Central memory CD8-positive, alpha-beta T cell (primary cell): ENCODE measurements around the gene LHFPL3.

Experiments
- ATAC-seq: fragments of 150-1000 bp; cut with Tn5 transposase; replicated peaks from 2 replicates; pipeline ENCODE4 v1.10.0; 2022; ENCODE audit warnings: mild to moderate bottlenecking, moderate FRiP score, moderate number of reproducible peaks; ENCODE audit not compliant: poor library complexity, severe bottlenecking; ENCODE audit errors: extremely low read depth
- DNase-seq, 2 donors: peaks; one replicate each; pipeline ENCODE4 v3.0.0; 2021; ENCODE audit warnings: low spot score in 2 of 2
- H3K27ac Mint-ChIP-seq: one replicate; pipeline ENCODE4 v1.8.0; 2022; ENCODE audit warnings: low read depth, mild to moderate bottlenecking, moderate library complexity, mixed read lengths
- H3K27me3 Mint-ChIP-seq: one replicate; pipeline ENCODE4 v1.8.0; 2022; ENCODE audit warnings: mixed read lengths
- H3K36me3 Mint-ChIP-seq: one replicate; pipeline ENCODE4 v1.8.0; 2022; ENCODE audit warnings: mild to moderate bottlenecking, moderate library complexity, mixed read lengths; ENCODE audit not compliant: insufficient read depth
- H3K4me1 Mint-ChIP-seq: one replicate; pipeline ENCODE4 v1.8.0; 2022; ENCODE audit warnings: mixed read lengths
- H3K4me3 Mint-ChIP-seq: one replicate; pipeline ENCODE4 v1.8.0; 2022; ENCODE audit warnings: mild to moderate bottlenecking, moderate library complexity, mixed read lengths
- H3K9me3 Mint-ChIP-seq: one replicate; pipeline ENCODE4 v1.8.0; 2022; ENCODE audit warnings: mixed read lengths

The LHFPL3 gene

DNA sequence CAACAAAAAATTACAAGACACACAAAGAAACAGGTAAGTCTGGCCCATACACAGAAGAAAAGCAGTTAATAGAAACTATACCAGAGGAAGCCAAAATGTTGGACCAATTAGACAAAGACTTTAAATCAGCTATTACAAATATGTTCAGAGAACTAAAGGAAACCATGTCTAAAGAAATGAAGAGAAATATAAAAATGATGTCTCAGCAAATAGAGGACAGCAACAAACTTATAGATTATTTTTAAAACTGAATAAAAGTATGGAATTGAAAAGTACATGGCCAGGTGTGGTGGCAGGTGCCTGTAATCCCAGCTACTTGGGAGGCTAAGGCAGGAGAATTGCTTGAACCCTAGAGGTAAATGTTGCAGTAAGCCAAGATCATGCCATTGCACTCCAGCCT is 58.5 kb downstream of the LHFPL3 start:
- no peaks in the 10 kb centered on the region for H3K4me1 Mint-ChIP-seq
- no peaks in the 10 kb centered on the region for H3K36me3 Mint-ChIP-seq

DNA sequence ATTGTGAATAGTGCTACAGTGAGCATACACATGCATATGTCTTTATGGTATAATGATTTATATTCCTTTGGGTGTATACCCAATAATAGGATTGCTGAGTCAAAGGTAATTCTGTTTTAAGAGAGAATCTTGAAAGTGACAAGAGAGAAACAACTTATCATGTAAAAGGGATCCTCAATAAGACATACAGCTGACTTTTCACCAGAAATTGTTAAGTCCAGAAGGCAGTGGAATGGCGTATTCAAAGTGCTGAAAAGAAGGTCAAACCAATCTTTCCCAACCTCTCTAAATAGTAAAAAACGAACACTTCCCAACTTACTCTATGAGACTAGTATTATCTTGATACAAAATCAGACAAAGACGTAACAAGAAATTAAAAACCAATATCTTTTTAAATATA is 59.8 kb downstream of the LHFPL3 start:
- DNase-seq, result no peak
- H3K36me3 Mint-ChIP-seq, result no peaks in the 10 kb centered on the region
- no peak overlapping the region for H3K4me3 Mint-ChIP-seq
- H3K4me1 Mint-ChIP-seq, result no peaks in the 10 kb centered on the region
- ATAC-seq, result no peak
- no peak overlapping the region for H3K27ac Mint-ChIP-seq
- no peaks in the 10 kb centered on the region for H3K9me3 Mint-ChIP-seq
- no peaks in the 10 kb centered on the region for H3K27me3 Mint-ChIP-seq

More for the DNA sequence above, 58.5 kb downstream of the LHFPL3 start:
- DNase-seq, result no peak
- no peaks in the 10 kb centered on the region for H3K9me3 Mint-ChIP-seq
- H3K27ac Mint-ChIP-seq, result no peak overlapping the region
- H3K4me3 Mint-ChIP-seq, result no peak overlapping the region
- ATAC-seq, result no peak
- no peaks in the 10 kb centered on the region for H3K27me3 Mint-ChIP-seq

DNA sequence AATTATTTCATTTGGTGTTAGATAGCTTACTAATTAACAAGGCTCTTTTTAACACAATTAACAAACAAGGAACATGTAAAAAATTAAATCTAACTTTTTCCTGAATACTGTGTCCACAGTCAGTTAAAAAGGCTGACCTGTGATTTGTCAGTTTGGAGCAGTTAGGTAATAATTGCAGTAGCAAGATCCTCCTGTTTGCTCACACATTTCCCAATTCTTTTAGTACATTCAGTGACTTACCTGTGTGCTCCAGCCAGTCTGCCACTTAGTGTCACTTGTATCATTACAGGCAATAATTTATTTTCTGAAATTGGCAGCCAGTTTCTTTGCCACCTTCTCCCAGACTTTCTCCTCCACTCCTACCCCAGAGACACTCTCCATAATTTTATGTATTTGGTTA is 66.8 kb downstream of the LHFPL3 start:
- no peaks in the 10 kb centered on the region for H3K9me3 Mint-ChIP-seq
- ATAC-seq (no peak), DNase-seq (no peak)
- no peak overlapping the region for H3K4me3 Mint-ChIP-seq
- no peak overlapping the region for H3K27ac Mint-ChIP-seq
- H3K27me3 Mint-ChIP-seq, result peaks cover 24% of the 10 kb centered on the region
- H3K36me3 Mint-ChIP-seq, result no peaks in the 10 kb centered on the region
- no peaks in the 10 kb centered on the region for H3K4me1 Mint-ChIP-seq

DNA sequence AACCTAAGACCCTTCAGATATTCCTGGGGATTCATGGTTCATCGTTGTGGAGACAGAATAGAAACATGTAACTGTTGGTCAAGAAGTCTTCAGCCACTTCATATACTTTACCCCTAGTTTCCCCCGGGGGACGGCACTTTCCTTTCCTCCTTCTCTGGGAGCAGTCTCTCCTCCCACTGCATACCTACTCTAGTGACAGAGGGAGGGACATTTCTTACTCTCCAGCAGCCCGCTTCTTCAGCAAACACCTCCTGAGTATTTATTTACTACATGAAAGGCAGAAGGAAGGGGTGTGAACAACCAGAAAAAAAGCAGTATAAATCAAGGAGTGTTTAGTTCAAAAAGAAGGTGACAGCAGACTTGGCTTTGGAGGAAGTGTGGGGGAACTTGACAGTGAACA is 69.0 kb downstream of the LHFPL3 start:
- Mint-ChIP-seq H3K27ac (no peak overlapping the region), H3K36me3 (no peaks in the 10 kb centered on the region), H3K27me3 (peaks cover 24% of the 10 kb centered on the region), H3K9me3 (no peaks in the 10 kb centered on the region), H3K4me1 (no peaks in the 10 kb centered on the region), H3K4me3 (no peak overlapping the region)
- ATAC-seq, result no peak
- DNase-seq, result no peak

DNA sequence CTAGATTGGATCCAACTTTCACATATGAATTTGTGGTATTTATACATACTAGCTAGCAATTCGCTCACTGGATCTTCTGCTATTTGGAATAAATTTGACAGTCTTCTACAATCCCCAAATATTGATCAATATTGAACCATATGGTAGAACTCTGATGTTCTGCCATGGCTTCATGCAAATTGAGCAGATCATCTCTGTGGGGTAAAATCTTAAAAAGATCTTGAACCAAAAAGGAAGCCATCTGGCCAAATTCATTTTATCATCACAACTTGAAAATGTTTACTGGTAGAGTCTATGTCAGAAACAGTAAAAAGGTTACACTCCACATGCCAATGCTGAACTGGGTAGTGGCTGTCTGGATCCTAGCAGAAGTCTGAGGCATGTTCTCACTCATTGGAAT is 80.0 kb downstream of the LHFPL3 start:
- no peaks in the 10 kb centered on the region for H3K4me1 Mint-ChIP-seq
- DNase-seq (no peak), ATAC-seq (no peak)
- no peaks in the 10 kb centered on the region for H3K36me3 Mint-ChIP-seq
- H3K4me3 Mint-ChIP-seq, result no peak overlapping the region
- H3K27ac Mint-ChIP-seq, result no peak overlapping the region
- H3K27me3 Mint-ChIP-seq, result no peaks in the 10 kb centered on the region
- H3K9me3 Mint-ChIP-seq, result peaks cover 7% of the 10 kb centered on the region

DNA sequence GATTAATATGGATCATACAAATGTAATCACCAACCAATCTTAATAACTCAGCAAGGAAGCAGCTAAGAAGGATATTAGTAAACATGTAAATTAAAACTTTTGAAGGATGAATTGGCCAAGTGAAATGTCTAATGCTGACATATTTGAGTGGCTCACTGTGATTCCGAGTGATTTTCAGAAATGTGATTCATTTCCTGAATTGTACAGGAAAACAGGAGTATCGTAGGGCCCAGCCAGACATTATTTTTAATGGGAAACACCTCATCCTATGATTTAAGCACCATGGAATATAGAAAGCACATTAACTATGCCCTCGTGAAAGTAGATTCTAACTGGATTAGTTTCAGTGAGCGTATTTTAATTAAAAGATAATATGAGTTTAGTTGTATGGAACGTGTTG is 82.3 kb downstream of the LHFPL3 start:
- H3K4me3 Mint-ChIP-seq, result no peak overlapping the region
- peaks cover 7% of the 10 kb centered on the region for H3K9me3 Mint-ChIP-seq
- H3K4me1 Mint-ChIP-seq, result no peaks in the 10 kb centered on the region
- DNase-seq, result no peak
- no peaks in the 10 kb centered on the region for H3K36me3 Mint-ChIP-seq
- H3K27me3 Mint-ChIP-seq, result no peaks in the 10 kb centered on the region
- H3K27ac Mint-ChIP-seq, result no peak overlapping the region
- ATAC-seq, result no peak

DNA sequence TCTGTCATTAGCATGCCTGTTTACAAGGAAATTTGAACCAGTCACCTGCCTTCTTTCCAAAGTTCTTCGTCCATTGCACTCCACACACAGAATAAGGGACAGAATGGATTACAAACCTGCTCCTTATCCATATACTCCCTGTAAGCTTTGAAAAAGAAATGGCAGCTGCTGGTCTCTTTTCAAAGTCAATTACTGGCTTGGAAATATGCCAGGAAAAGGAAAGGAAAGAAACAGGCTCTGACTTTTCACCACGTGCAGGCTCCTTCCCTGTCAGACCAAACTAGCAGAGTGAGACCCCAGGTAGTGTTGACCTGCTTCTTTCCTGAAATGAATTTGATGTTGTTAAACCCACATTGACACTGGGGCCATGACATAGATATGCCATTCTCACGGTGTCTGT is 84.5 kb downstream of the LHFPL3 start:
- DNase-seq (no peak), ATAC-seq (no peak)
- no peaks in the 10 kb centered on the region for H3K4me1 Mint-ChIP-seq
- no peak overlapping the region for H3K4me3 Mint-ChIP-seq
- no peaks in the 10 kb centered on the region for H3K27me3 Mint-ChIP-seq
- peaks cover 4% of the 10 kb centered on the region for H3K9me3 Mint-ChIP-seq
- H3K36me3 Mint-ChIP-seq, result no peaks in the 10 kb centered on the region
- H3K27ac Mint-ChIP-seq, result no peak overlapping the region

DNA sequence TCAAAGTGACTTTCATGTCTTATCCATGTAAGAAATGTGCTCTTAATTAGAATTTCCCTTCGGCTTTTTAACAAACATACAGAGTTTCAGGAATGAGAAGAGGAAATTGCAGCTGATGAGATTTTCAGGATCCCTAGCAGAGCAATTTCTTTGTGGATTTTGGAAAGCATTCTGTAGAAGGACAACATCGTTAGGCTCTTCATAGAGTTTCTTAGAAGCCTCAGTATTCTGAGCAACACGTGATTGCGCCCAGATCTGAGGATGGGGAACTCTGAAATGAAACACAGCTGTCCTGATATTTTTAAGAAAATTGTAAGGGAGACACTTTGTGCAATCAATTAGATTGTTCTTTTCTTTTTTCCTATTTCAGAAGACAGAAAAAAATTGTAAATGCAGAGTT is 85.8 kb downstream of the LHFPL3 start:
- Mint-ChIP-seq H3K27ac (no peak overlapping the region), H3K9me3 (no peaks in the 10 kb centered on the region)

DNA sequence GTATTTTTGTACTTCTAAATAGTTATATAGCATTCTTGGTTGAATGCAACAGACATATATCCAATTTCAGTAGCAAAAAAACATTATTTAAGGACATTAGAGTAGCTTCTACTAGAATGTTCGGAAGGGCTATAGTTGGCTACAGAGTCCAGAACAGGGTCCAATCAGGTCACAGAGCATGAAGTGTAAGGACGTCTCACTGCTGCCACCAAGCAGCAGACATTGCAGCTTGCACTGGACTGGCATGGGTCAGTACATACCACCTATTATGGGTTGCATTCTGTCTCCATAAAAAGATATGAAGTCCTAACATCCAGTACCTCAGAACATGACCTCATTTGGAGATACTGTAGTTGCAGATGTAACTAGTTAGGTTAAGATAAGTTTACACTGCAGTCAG is 87.3 kb downstream of the LHFPL3 start:
- ATAC-seq (no peak), DNase-seq (no peak)
- Mint-ChIP-seq H3K27me3 (no peaks in the 10 kb centered on the region), H3K4me1 (no peaks in the 10 kb centered on the region), H3K36me3 (no peaks in the 10 kb centered on the region), H3K4me3 (no peak overlapping the region), H3K9me3 (no peaks in the 10 kb centered on the region), H3K27ac (no peak overlapping the region)

More for the DNA sequence above, 85.8 kb downstream of the LHFPL3 start:
- ATAC-seq (no peak), DNase-seq (no peak)
- no peaks in the 10 kb centered on the region for H3K4me1 Mint-ChIP-seq
- H3K36me3 Mint-ChIP-seq, result no peaks in the 10 kb centered on the region
- H3K27me3 Mint-ChIP-seq, result no peaks in the 10 kb centered on the region
- H3K4me3 Mint-ChIP-seq, result no peak overlapping the region

DNA sequence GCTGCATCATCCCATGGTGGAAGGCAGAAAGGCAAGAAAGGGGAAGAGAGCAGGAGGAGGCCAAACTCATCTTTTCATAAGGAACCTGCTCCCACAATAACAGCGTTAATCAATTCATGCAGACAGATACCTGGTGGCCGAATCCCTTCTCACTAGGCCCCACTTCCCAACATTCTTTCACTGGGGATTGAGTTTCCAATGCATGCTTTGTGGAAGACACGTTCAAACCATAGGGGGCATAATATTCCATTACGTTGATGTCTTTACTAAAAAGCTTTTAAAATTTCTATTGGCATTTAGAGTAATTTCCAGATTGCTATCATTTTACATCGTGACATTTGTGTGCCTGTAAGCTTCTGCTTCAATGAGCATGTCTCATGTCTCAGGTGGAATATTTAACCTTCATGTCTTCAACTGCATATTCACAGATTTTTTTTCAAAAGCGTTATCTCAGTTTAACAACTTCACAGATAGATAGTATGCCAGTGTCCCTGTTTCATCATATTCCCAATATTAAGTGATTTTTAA is 88.5 kb downstream of the LHFPL3 start:
- ATAC-seq (no peak), DNase-seq (no peak)
- H3K36me3 Mint-ChIP-seq, result no peaks in the 10 kb centered on the region
- H3K9me3 Mint-ChIP-seq, result no peaks in the 10 kb centered on the region
- no peaks in the 10 kb centered on the region for H3K4me1 Mint-ChIP-seq
- H3K27me3 Mint-ChIP-seq, result no peaks in the 10 kb centered on the region
- H3K4me3 Mint-ChIP-seq, result no peak overlapping the region
- H3K27ac Mint-ChIP-seq, result no peak overlapping the region

DNA sequence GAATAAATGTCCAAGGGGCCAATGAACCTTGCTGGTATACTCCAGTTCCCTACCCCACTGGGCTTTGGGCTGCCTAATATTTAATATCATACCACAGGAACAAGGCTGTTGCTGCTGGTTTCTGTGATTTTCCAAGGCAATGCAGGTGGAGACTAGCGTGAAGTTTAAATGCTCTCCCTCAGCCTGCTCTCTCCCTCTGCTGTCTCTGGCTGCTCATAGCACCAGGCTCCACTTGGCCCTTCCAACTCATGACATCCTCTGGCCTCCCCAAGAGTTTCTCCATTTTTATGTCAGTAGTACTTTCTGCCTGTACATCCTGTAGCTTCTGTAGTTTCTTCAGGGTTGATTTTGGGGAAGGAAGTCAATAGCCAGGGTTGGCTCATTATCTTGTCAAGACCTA is 103.5 kb downstream of the LHFPL3 start:
- Mint-ChIP-seq H3K36me3 (no peaks in the 10 kb centered on the region), H3K27me3 (peaks cover 10% of the 10 kb centered on the region), H3K4me1 (no peaks in the 10 kb centered on the region), H3K9me3 (peaks cover 6% of the 10 kb centered on the region), H3K27ac (no peak overlapping the region), H3K4me3 (no peak overlapping the region)
- DNase-seq (no peak), ATAC-seq (no peak)

DNA sequence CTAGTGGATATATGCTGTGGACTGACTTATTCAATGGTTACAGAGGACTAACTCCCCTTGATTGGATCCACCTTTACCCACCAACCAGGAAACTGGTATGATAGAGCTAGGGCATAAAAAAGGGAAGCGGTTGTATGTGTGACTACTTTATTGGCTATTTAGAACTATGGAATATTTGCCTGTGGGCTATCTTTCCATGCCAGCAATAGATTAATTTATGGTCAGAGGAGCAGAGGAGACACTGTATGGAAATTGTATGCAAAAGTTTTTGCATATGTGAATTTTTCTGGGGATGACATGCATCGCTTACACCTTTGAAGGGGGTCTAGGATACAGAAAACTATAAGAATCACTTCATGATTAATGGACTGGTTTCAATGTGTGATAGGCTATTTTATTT is 105.7 kb downstream of the LHFPL3 start:
- no peak overlapping the region for H3K4me3 Mint-ChIP-seq
- no peak for DNase-seq
- no peak overlapping the region for H3K27ac Mint-ChIP-seq
- peaks cover 10% of the 10 kb centered on the region for H3K27me3 Mint-ChIP-seq
- ATAC-seq, result no peak
- H3K9me3 Mint-ChIP-seq, result peaks cover 6% of the 10 kb centered on the region
- no peaks in the 10 kb centered on the region for H3K36me3 Mint-ChIP-seq
- H3K4me1 Mint-ChIP-seq, result no peaks in the 10 kb centered on the region

DNA sequence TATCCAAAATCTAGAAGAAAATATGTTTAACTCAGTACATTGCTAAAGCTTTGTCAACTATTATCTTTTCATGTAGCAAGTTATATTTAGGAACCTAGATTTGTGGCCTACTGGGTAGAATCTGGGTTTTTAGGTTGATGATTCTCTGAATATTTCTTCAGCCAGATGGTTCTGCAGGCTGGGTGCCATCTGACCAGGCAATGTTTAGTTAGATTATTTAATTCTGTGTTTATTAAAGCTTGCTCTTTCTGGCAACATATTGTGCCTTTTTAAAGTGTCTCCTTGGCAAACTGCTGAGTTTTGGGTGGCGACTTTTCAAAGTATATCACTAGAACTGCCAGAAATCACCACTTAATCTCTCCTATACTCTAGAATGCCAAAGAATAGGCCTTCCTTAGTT is 114.1 kb downstream of the LHFPL3 start:
- DNase-seq, result no peak
- H3K4me3 Mint-ChIP-seq, result no peak overlapping the region
- ATAC-seq, result no peak
- H3K36me3 Mint-ChIP-seq, result no peaks in the 10 kb centered on the region
- H3K4me1 Mint-ChIP-seq, result no peaks in the 10 kb centered on the region
- no peaks in the 10 kb centered on the region for H3K27me3 Mint-ChIP-seq
- no peak overlapping the region for H3K27ac Mint-ChIP-seq
- no peaks in the 10 kb centered on the region for H3K9me3 Mint-ChIP-seq

DNA sequence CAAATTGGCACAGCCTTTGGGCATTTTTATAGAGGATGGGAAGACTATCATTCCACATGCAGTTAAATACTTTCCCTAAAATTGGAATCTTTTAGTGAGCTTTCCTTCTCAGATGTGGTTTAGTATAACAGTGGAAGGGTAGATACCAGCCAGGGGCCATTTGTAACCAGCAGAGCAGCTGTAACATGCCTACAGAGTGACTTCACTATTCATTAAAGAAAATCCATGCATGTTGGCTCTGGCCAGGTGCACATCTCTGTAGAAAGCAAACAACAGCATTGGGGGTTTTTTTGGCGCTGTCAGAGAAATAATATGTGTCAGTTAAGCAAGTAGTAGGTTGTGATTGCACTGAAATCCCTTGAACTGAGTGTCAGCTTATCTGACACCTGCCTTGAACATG is 115.6 kb downstream of the LHFPL3 start:
- DNase-seq (no peak), ATAC-seq (no peak)
- Mint-ChIP-seq H3K36me3 (no peaks in the 10 kb centered on the region), H3K9me3 (no peaks in the 10 kb centered on the region), H3K27ac (no peak overlapping the region), H3K27me3 (peaks cover 9% of the 10 kb centered on the region), H3K4me1 (no peaks in the 10 kb centered on the region), H3K4me3 (no peak overlapping the region)
